Heart left ventricle (tissue), 16 donors: ENCODE results near the gene ADGRV1. TPM values are rescaled to one million over a fixed set of nuclear protein-coding genes. Genes with fewer than 3 reads are reported as not detected.

Experiments
- ATAC-seq, 4 donors: fragments of 200-7000 bp; cut with Tn5 transposase; one replicate each; pipeline ENCODE4 v1.9.1; 2020 to 2022; ENCODE audit warnings: moderate library complexity in 4 of 4, mild to moderate bottlenecking in 3 of 4, moderate number of reproducible peaks in 1 of 4
- DNase-seq, 5 donors: peaks; one replicate each; pipeline ENCODE4 v3.0.0-alpha.2; 2020
- H3K27ac ChIP-seq, 12 donors: fragments of 200-600 bp; sonication (generic) in 4 of 12; one replicate each; pipeline versions ENCODE4 v1.5.0 to v1.8.0; 2016 to 2022; ENCODE audit warnings: mild to moderate bottlenecking in 2 of 12
- H3K27me3 ChIP-seq, 9 donors: fragments of 200-600 bp; sonication (generic) in 2 of 9; one replicate each; pipeline versions ENCODE4 v1.5.1 to v1.8.0; 2016 to 2022; ENCODE audit warnings: mild to moderate bottlenecking in 3 of 9
- H3K36me3 ChIP-seq, 9 donors: fragments of 200-600 bp; sonication (generic) in 2 of 9; one replicate each; pipeline versions ENCODE4 v1.5.0 to v1.8.0; 2018 to 2022; ENCODE audit warnings: mild to moderate bottlenecking in 2 of 9
- H3K4me1 ChIP-seq, 12 donors: fragments of 200-600 bp; sonication (generic) in 4 of 12; one replicate each; pipeline versions ENCODE4 v1.5.0 to v1.8.0; 2016 to 2022; ENCODE audit warnings: mild to moderate bottlenecking in 3 of 12
- H3K4me3 ChIP-seq, 12 donors: fragments of 200-600 bp; sonication (generic) in 4 of 12; one replicate each; pipeline versions ENCODE4 v1.5.0 to v1.8.0; 2017 to 2022; ENCODE audit warnings: mild to moderate bottlenecking in 9 of 12, moderate library complexity in 4 of 12
- H3K9me3 ChIP-seq, 12 donors: fragments of 200-600 bp; sonication (generic) in 4 of 12; one replicate each; pipeline versions ENCODE4 v1.5.0 to v1.8.0; 2016 to 2022; ENCODE audit warnings: mild to moderate bottlenecking in 1 of 12
- CTCF ChIP-seq, 12 donors: fragments of 200-600 bp; sonication (generic) in 4 of 12; IDR thresholded peaks; one replicate each; pipeline versions ENCODE4 v1.5.0 to v1.8.0; 2018 to 2022; ENCODE audit warnings: antibody characterized with exemption in 12 of 12, mild to moderate bottlenecking in 5 of 12
- POLR2A ChIP-seq, 2 donors: fragments of 450-650 bp; IDR thresholded peaks; one replicate each; pipeline ENCODE4 v1.6.1; 2017; ENCODE audit warnings: antibody characterized with exemption in 2 of 2, mild to moderate bottlenecking in 2 of 2, moderate library complexity in 2 of 2
- WGBS, 4 donors: extraction: QIAGEN DNeasy Blood & Tissue Kit in 2 of 4; methylation state at CpG; one replicate each; pipeline versions ENCODE4 v1.1.5 to v1.1.7; 2013 to 2018; 5-methylcytosine and 5-hydroxymethylcytosine counted together
- intact Hi-C, 10 donors: fragments of 100-400 bp; cut with DNase I; formaldehyde crosslinking; loops; one replicate each; pipeline versions ENCODE4 v1.11.1 to v1.14.2; 2022
- polyA plus RNA-seq, 2 donors: library from polyadenylated mRNA; stranded (reverse); fragments of 200-250 nt; gene quantifications; one replicate each; pipeline ENCODE4 v1.2.3, GENCODE V29; 2013
- total RNA-seq, 9 donors: library from RNA; depleted of rRNA in 2 of 9; stranded (reverse); fragments of >200 nt in 2 of 9; fragmentation: NEBNext Ultra II Directional in 3 of 9; extraction: Animal tissue kit (Norgen Biotek cat#: 25700) in 3 of 9; gene quantifications; one replicate each; pipeline versions ENCODE4 v1.1.0 to v1.2.4, GENCODE V29; 2016 to 2023
- donor health status: ischemic (EF 13 %, LVEDD 7.1; RV severe dilation, severe dysfunction).
- donor health status: healthy with polysubstance abuse.
- donor health status: DM: no; HTN: yes; CAD: no.
- donor health status: DM: no; HTN: no; CAD: no.
- donor health status: ischemic (EF 25% LVEDD 6.9; RV normal size, moderate dysfunction).
- donor health status: ischemic (EF 25% LVEDD 5.7; RV mildly dilated, moderate dysfunction).
- donor health status: healthy.
- donor health status: DM: yes; HTN: yes; CAD: no.
- donor health status: ischemic (EF 35%, LVEDD 5.7; RV mildly dilated, moderate dysfunction).
- donor health status: nonischemic (EF 11% LVEDD 7.7; RV severe dilation, severe dysfunction).
- donor health status: DM: yes; HTN: yes; CAD: no.
- donor health status: PGD.
- donor health status: ischemic (EF 29% LVEDD 5.4; RV normal size, mild dysfunction).
- donor health status: nonischemic (EF 23%, LVEDD 6.1; RV moderate dilation, normal function).

Gene ADGRV1
- total and polyA plus RNA-seq, 11 donors, result 0.25 to 0.29 TPM; not detected in 9

GRCh38 chr5:90550963-90551362, 7.6 kb upstream of the ADGRV1 start:
- no peak for ATAC-seq
- H3K4me3 ChIP-seq, result no peak overlapping the region
- no peaks in the 10 kb centered on the region for H3K36me3 ChIP-seq
- H3K9me3 ChIP-seq, result no peaks in the 10 kb centered on the region
- TF ChIP-seq CTCF (IDR thresholded peaks at IDR 0.05) (no peak), POLR2A (IDR thresholded peaks at IDR 0.05) (no peak)
- no peak for DNase-seq
- H3K27ac ChIP-seq, result no peak overlapping the region
- peaks cover 0 to 41% (median 0%) of the 10 kb centered on the region in 9 donors for H3K27me3 ChIP-seq
- WGBS, 4 donors, result 79 to 88% (median 80%) methylated on average over 3 of the region's 3 CpGs
- intact Hi-C loops, result no loop called here
- no peaks in the 10 kb centered on the region for H3K4me1 ChIP-seq

- Histone ChIP-seq H3K27me3 (peaks cover 0 to 44% (median 2%) of the 10 kb centered on the region in 9 donors), H3K9me3 (no peaks in the 10 kb centered on the region), H3K27ac (no peak overlapping the region), H3K4me1 (no peaks in the 10 kb centered on the region), H3K36me3 (no peaks in the 10 kb centered on the region), H3K4me3 (no peak overlapping the region)
- TF ChIP-seq POLR2A (IDR thresholded peaks at IDR 0.05), result no peak
- no peak for TF ChIP-seq CTCF (IDR thresholded peaks at IDR 0.05)
- intact Hi-C loops, result no loop called here
- ATAC-seq, result no peak
- 80 to 87% (median 83%) methylated on average over 5 of the region's 5 CpGs for WGBS, 4 donors
- DNase-seq, result no peak
Observed at GRCh38 chr5:90551376-90551775, 7.2 kb upstream of the ADGRV1 start.

- no peaks in the 10 kb centered on the region for H3K9me3 ChIP-seq
- no peak overlapping the region for H3K4me3 ChIP-seq
- TF ChIP-seq CTCF (IDR thresholded peaks at IDR 0.05) (no peak), POLR2A (IDR thresholded peaks at IDR 0.05) (no peak)
- H3K4me1 ChIP-seq, result peaks cover 0 to 11% (median 6%) of the 10 kb centered on the region in 12 donors
- H3K36me3 ChIP-seq, result no peaks in the 10 kb centered on the region
- no peak overlapping the region for H3K27ac ChIP-seq
- ATAC-seq (no peak), DNase-seq (no peak)
- intact Hi-C loops, result no loop called here
- peaks cover 4 to 57% (median 16%) of the 10 kb centered on the region in 9 donors for H3K27me3 ChIP-seq
Observed at GRCh38 chr5:90553711-90554110, 4.9 kb upstream of the ADGRV1 start.

GRCh38 chr5:90554358-90555006, 4.1 kb upstream of the ADGRV1 start:
- TF ChIP-seq CTCF (IDR thresholded peaks at IDR 0.05) (no peak), POLR2A (IDR thresholded peaks at IDR 0.05) (no peak)
- no peak for DNase-seq
- ATAC-seq, result no peak
- H3K9me3 ChIP-seq, result no peaks in the 10 kb centered on the region
- intact Hi-C loops, result no loop called here
- H3K36me3 ChIP-seq, result no peaks in the 10 kb centered on the region
- H3K27ac ChIP-seq, result no peak overlapping the region
- H3K4me1 ChIP-seq, result peaks cover 0 to 14% (median 7%) of the 10 kb centered on the region in 12 donors
- H3K27me3 ChIP-seq, result peaks cover 7 to 64% (median 23%) of the 10 kb centered on the region in 9 donors
- H3K4me3 ChIP-seq, result no peak overlapping the region
- 67 to 76% (median 68%) methylated on average over 4 of the region's 4 CpGs for WGBS, 4 donors
